ENCODE results near the gene CSN3. TPM values are rescaled to one million over a fixed set of nuclear protein-coding genes. Genes with fewer than 3 reads are reported as not detected.

CSN3 gene
- total and polyA plus RNA-seq, 5 donors = not detected

- Histone ChIP-seq H3K9me3 (ENCODE audit: control insufficient read depth, low read length) (no peaks in the 10 kb centered on the region), H3K4me3 (ENCODE audit: low read length) (no peak overlapping the region), H3K4me1 (ENCODE audit: control insufficient read depth, insufficient read depth, low read length) (no peaks in the 10 kb centered on the region), H3K27ac (ENCODE audit: low read length) (no peak overlapping the region), H3K27me3 (ENCODE audit: control insufficient read depth, insufficient read depth) (no peaks in the 10 kb centered on the region)
- no peak for ATAC-seq
- intact Hi-C loops (cut with DNase I) = no loop called here
- DNase-seq = no peak
- 75% methylated on average over 1 of the region's 1 CpG for WGBS
Observed at GRCh38 chr4:70236125-70236524, 6.3 kb upstream of the CSN3 start.

DNA sequence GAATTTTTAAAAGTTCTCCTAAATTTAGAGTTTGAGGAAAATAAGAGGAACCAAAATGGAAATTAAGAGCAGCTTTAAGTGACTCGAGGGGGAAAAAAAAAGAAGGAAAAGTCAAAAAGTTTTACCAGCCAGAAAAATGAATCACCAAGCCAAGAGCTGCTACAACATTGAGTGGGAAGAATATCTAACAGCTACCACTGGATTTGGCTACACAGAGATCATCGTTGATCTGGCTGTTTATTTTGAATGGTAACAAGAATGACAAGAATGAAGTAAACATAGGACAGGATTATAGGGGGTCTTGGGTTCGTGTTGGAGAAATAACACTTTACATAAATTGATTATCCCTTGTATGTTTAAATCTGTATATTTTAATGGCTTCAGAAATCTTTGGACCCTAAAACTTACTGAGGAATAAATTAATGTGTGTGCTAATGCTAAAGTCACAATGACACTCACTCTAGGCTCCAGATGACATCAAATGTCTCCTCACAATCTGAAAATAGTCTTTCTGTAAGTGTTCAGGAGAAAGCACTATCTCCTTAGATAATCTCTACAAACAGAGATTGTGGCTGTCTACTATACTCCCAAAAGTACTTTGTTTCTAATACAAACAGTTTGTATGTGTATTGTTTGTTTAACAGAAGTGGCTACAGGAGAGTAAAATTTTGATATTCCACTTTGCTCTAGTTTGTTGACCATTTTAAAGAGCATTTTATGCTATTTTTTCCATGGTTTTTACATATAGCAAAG, 3.1 kb upstream of the CSN3 start:
- intact Hi-C loops (cut with DNase I) = no loop called here
- DNase-seq (no peak), ATAC-seq (no peak)
- Histone ChIP-seq H3K4me1 (ENCODE audit: control insufficient read depth, insufficient read depth, low read length) (no peaks in the 10 kb centered on the region), H3K27me3 (ENCODE audit: control insufficient read depth, insufficient read depth) (no peaks in the 10 kb centered on the region), H3K27ac (ENCODE audit: low read length) (no peak overlapping the region), H3K4me3 (ENCODE audit: low read length) (no peak overlapping the region), H3K9me3 (ENCODE audit: control insufficient read depth, low read length) (no peaks in the 10 kb centered on the region)
- 22% methylated on average over 3 of the region's 3 CpGs for WGBS

GRCh38 chr4:70239884-70240591, 2.4 kb upstream of the CSN3 start:
- H3K9me3 ChIP-seq (ENCODE audit: control insufficient read depth, low read length) = no peaks in the 10 kb centered on the region
- ATAC-seq (no peak), DNase-seq (no peak)
- intact Hi-C loops (cut with DNase I) = no loop called here
- H3K27ac ChIP-seq (ENCODE audit: low read length) = no peak overlapping the region
- H3K4me3 ChIP-seq (ENCODE audit: low read length) = no peak overlapping the region
- no peaks in the 10 kb centered on the region for H3K27me3 ChIP-seq (ENCODE audit: control insufficient read depth, insufficient read depth)
- WGBS = 56% methylated on average over 5 of the region's 5 CpGs
- no peaks in the 10 kb centered on the region for H3K4me1 ChIP-seq (ENCODE audit: control insufficient read depth, insufficient read depth, low read length)

- intact Hi-C loops (cut with DNase I) = no loop called here
- Histone ChIP-seq H3K4me3 (ENCODE audit: low read length) (no peak overlapping the region), H3K4me1 (ENCODE audit: control insufficient read depth, insufficient read depth, low read length) (no peaks in the 10 kb centered on the region), H3K27me3 (ENCODE audit: control insufficient read depth, insufficient read depth) (no peaks in the 10 kb centered on the region), H3K9me3 (ENCODE audit: control insufficient read depth, low read length) (no peaks in the 10 kb centered on the region), H3K27ac (ENCODE audit: low read length) (no peak overlapping the region)
- no peak for DNase-seq
- 75% methylated on average over 4 of the region's 4 CpGs for WGBS
- ATAC-seq = no peak
Observed at GRCh38 chr4:70243091-70243490, 694 bp downstream of the CSN3 start.

- WGBS = 43% methylated on average over 3 of the region's 3 CpGs
- intact Hi-C loops (cut with DNase I) = no loop called here
Observed at GRCh38 chr4:70251250-70251944, 9.0 kb downstream of the CSN3 start.

DNA sequence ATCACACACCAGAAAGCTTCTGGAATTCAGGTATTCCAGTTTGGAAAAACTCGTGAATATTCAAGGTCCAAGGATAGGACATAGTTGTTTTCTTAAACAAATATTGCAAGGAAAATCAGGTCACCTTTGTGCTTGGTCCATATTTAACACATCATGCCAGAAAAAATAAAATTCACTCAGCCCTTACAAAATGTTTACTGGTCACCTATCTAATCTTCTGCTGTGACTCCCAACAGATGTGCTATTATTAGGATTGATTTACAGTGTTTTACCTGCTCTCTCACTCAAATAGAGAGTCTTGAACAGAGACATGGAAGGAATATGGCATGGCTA, 9.5 kb downstream of the CSN3 start:
- H3K4me3 ChIP-seq (ENCODE audit: low read length) = no peak overlapping the region
- intact Hi-C loops (cut with DNase I) = no loop called here
- no peaks in the 10 kb centered on the region for H3K9me3 ChIP-seq (ENCODE audit: control insufficient read depth, low read length)
- H3K27ac ChIP-seq (ENCODE audit: low read length) = no peak overlapping the region
- no peaks in the 10 kb centered on the region for H3K4me1 ChIP-seq (ENCODE audit: control insufficient read depth, insufficient read depth, low read length)
- DNase-seq = no peak
- no peak for ATAC-seq
- H3K27me3 ChIP-seq (ENCODE audit: control insufficient read depth, insufficient read depth) = no peaks in the 10 kb centered on the region
- WGBS = 76% methylated on average over 1 of the region's 1 CpG

More at GRCh38 chr4:70251250-70251944, 9.0 kb downstream of the CSN3 start:
- ATAC-seq = no peak
- Histone ChIP-seq H3K27ac (ENCODE audit: low read length) (no peak overlapping the region), H3K27me3 (ENCODE audit: control insufficient read depth, insufficient read depth) (no peaks in the 10 kb centered on the region), H3K9me3 (ENCODE audit: control insufficient read depth, low read length) (no peaks in the 10 kb centered on the region), H3K4me3 (ENCODE audit: low read length) (no peak overlapping the region), H3K4me1 (ENCODE audit: control insufficient read depth, insufficient read depth, low read length) (no peaks in the 10 kb centered on the region)
- DNase-seq = no peak

DNA sequence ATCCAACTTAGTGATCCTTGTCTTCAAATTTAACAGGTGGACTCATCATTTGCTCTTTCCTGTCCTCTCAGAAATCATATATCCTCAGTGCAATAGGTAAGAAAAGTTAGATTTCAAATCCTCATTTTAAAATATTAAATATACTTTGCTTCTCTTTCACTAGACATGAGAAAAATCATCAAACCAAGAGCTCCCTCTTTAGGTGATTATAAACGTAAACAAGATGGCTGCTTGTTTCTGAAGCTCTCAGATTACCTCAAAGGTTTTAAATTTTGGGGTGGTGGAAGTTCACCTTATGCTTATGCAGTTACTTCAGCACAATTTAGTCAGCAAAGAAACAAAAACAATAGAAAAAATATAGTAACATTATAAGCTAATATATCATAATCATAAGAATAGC, 27.3 kb downstream of the CSN3 start:
- Histone ChIP-seq H3K4me1 (ENCODE audit: control insufficient read depth, insufficient read depth, low read length) (no peaks in the 10 kb centered on the region), H3K27me3 (ENCODE audit: control insufficient read depth, insufficient read depth) (no peaks in the 10 kb centered on the region), H3K9me3 (ENCODE audit: control insufficient read depth, low read length) (no peaks in the 10 kb centered on the region), H3K27ac (ENCODE audit: low read length) (no peak overlapping the region), H3K4me3 (ENCODE audit: low read length) (no peak overlapping the region)
- intact Hi-C loops (cut with DNase I) = no loop called here
- 12% methylated on average over 1 of the region's 1 CpG for WGBS
- no peak for DNase-seq
- no peak for ATAC-seq

- WGBS = 96% methylated on average over 2 of the region's 2 CpGs
- no peaks in the 10 kb centered on the region for H3K27me3 ChIP-seq (ENCODE audit: control insufficient read depth, insufficient read depth)
- intact Hi-C loops (cut with DNase I) = no loop called here
Observed at GRCh38 chr4:70277121-70277520, 34.7 kb downstream of the CSN3 start.

DNA sequence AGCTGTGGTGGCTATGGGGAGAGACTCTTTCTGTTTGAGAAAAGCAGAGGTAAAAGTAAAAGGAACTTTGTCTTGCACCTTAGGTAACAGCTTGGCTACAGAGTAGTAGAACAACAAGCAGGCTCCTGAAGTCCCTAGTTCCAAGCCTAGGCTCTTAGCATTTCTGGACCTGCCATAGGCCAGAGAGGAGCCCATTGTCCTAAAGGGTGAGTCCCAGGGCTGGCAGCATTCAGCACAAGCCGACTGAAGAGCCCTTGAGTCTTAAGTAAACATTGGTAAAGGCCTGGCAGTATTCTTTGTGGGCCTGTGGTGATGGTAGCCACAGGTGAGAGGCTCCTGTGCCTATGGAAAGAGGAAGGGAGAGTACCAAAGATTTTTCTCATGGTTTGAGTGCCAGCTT, 38.2 kb downstream of the CSN3 start:
- no peak overlapping the region for H3K4me3 ChIP-seq (ENCODE audit: low read length)
- DNase-seq = no peak
- 46% methylated on average over 1 of the region's 1 CpG for WGBS
- H3K27me3 ChIP-seq (ENCODE audit: control insufficient read depth, insufficient read depth) = no peaks in the 10 kb centered on the region
- intact Hi-C loops (cut with DNase I) = no loop called here
- no peaks in the 10 kb centered on the region for H3K4me1 ChIP-seq (ENCODE audit: control insufficient read depth, insufficient read depth, low read length)
- no peak for ATAC-seq
- H3K9me3 ChIP-seq (ENCODE audit: control insufficient read depth, low read length) = no peaks in the 10 kb centered on the region
- H3K27ac ChIP-seq (ENCODE audit: low read length) = no peak overlapping the region

More at GRCh38 chr4:70277121-70277520, 34.7 kb downstream of the CSN3 start:
- no peaks in the 10 kb centered on the region for H3K9me3 ChIP-seq (ENCODE audit: control insufficient read depth, low read length)
- no peak overlapping the region for H3K27ac ChIP-seq (ENCODE audit: low read length)
- no peak overlapping the region for H3K4me3 ChIP-seq (ENCODE audit: low read length)
- no peaks in the 10 kb centered on the region for H3K4me1 ChIP-seq (ENCODE audit: control insufficient read depth, insufficient read depth, low read length)
- ATAC-seq (no peak), DNase-seq (no peak)

- 66% methylated on average over 1 of the region's 1 CpG for WGBS
- no peaks in the 10 kb centered on the region for H3K4me1 ChIP-seq (ENCODE audit: control insufficient read depth, insufficient read depth, low read length)
- H3K27me3 ChIP-seq (ENCODE audit: control insufficient read depth, insufficient read depth) = no peaks in the 10 kb centered on the region
- ATAC-seq (no peak), DNase-seq (no peak)
- H3K9me3 ChIP-seq (ENCODE audit: control insufficient read depth, low read length) = no peaks in the 10 kb centered on the region
- intact Hi-C loops (cut with DNase I) = no loop called here
- H3K27ac ChIP-seq (ENCODE audit: low read length) = no peak overlapping the region
- no peak overlapping the region for H3K4me3 ChIP-seq (ENCODE audit: low read length)
Observed at GRCh38 chr4:70288651-70289050, 46.3 kb downstream of the CSN3 start.

DNA sequence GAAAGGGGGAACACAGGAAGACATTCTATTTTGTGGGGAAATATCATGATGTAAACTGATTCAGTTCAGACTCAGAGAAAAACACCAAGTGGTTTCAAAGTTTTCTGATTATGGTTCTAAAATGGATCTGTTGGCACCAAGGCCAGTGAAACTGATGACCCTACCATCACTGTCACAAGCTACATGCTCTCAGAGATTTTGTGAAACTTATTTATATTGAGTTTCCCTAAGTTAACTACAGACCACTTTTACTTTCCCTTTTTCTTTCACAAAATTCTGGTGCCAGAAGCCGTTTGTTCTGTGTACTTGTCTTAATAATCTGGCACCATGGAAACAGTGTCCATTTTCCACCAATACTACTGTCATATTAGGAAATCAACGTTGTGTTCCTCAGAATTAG, 48.9 kb downstream of the CSN3 start:
- WGBS = 56% methylated on average over 2 of the region's 2 CpGs

More for the DNA sequence above, 48.9 kb downstream of the CSN3 start:
- ATAC-seq = no peak
- Histone ChIP-seq H3K27ac (ENCODE audit: low read length) (no peak overlapping the region), H3K9me3 (ENCODE audit: control insufficient read depth, low read length) (no peaks in the 10 kb centered on the region), H3K27me3 (ENCODE audit: control insufficient read depth, insufficient read depth) (no peaks in the 10 kb centered on the region), H3K4me3 (ENCODE audit: low read length) (no peak overlapping the region), H3K4me1 (ENCODE audit: control insufficient read depth, insufficient read depth, low read length) (no peaks in the 10 kb centered on the region)
- DNase-seq = no peak
- intact Hi-C loops (cut with DNase I) = no loop called here
